Gastrocnemius medialis (tissue), 4 donors: ENCODE measurements around the gene PDE3B. TPM values are rescaled to one million over a fixed set of nuclear protein-coding genes. Genes with fewer than 3 reads are reported as not detected.

ENCODE experiments used
- ATAC-seq, 2 donors: fragments of 150-250 bp; one replicate each; pipeline ENCODE4 v1.9.1; 2016
- DNase-seq, 2 donors: peaks; one replicate each; pipeline ENCODE4 v3.0.0-alpha.2; 2019
- H3K27ac ChIP-seq, 4 donors: fragments of 200-600 bp; sonication (generic); 1 replicate in 1 of 4; 2 replicates in 3 of 4; pipeline ENCODE4 v1.5.1; 2016 to 2018; ENCODE audit warnings: mild to moderate bottlenecking in 2 of 4, moderate library complexity in 1 of 4
- H3K27me3 ChIP-seq, 3 donors: fragments of 200-600 bp; sonication (generic) in 2 of 3; 1 replicate in 1 of 3; 2 replicates in 2 of 3; pipeline versions ENCODE4 v1.5.1 to v1.6.0; 2016 to 2019; ENCODE audit warnings: mild to moderate bottlenecking in 1 of 3, moderate library complexity in 1 of 3
- H3K36me3 ChIP-seq, 2 donors: fragments of 200-600 bp; sonication (generic) in 1 of 2; one replicate each; pipeline ENCODE4 v1.5.1; 2017 to 2018
- H3K4me1 ChIP-seq, 2 donors: fragments of 200-600 bp; sonication (generic) in 1 of 2; one replicate each; pipeline ENCODE4 v1.5.1; 2016 to 2017; ENCODE audit warnings: mild to moderate bottlenecking in 2 of 2
- H3K4me3 ChIP-seq, 4 donors: fragments of 200-600 bp; sonication (generic) in 3 of 4; 1 replicate in 1 of 4; 2 replicates in 3 of 4; pipeline ENCODE4 v1.5.1; 2016 to 2019; ENCODE audit warnings: mild to moderate bottlenecking in 2 of 4
- H3K9me3 ChIP-seq, 3 donors: fragments of 200-600 bp; sonication (generic) in 2 of 3; 1 replicate in 1 of 3; 2 replicates in 2 of 3; pipeline ENCODE4 v1.5.1; 2016 to 2019
- CTCF ChIP-seq, 5 experiments: fragments of 450-650 bp in 3 of 5; fragments of 200-600 bp in 2 of 5; sonication (generic) in 2 of 5; IDR thresholded peaks in 4 of 5; conservative IDR thresholded peaks in 1 of 5; 1 replicate in 4 of 5; 2 replicates in 1 of 5; pipeline ENCODE4 v1.5.1; 2016 to 2019; ENCODE audit warnings: antibody characterized with exemption in 5 of 5, mild to moderate bottlenecking in 3 of 5, moderate library complexity in 3 of 5
- POLR2A ChIP-seq, 2 donors: fragments of 450-650 bp; IDR thresholded peaks; one replicate each; pipeline ENCODE4 v1.6.1; 2017; ENCODE audit warnings: antibody characterized with exemption in 2 of 2, mild to moderate bottlenecking in 2 of 2, moderate library complexity in 2 of 2
- in situ Hi-C, 4 donors: fragments of 200-750 bp; cut with MboI; loops; one replicate each; pipeline versions ENCODE4 v1.15.0 to v1.8.0; 2017; ENCODE audit warnings: low sequenced_read_pairs in 4 of 4
- intact Hi-C: fragments of 100-400 bp; cut with DNase I; formaldehyde crosslinking; loops from one replicate; pipeline ENCODE4 v1.15.1; 2023; ENCODE audit warnings: low total_unique reads
- total RNA-seq, 4 donors: library from RNA; depleted of rRNA; stranded (reverse); fragments of >200 nt; gene quantifications; one replicate each; pipeline versions ENCODE4 v1.1.0 to v1.2.3, GENCODE V29; 2016

Gene PDE3B
- total RNA-seq, 4 donors from 2014 or later: 0.39 to 1.1 (median 0.76) TPM

DNA sequence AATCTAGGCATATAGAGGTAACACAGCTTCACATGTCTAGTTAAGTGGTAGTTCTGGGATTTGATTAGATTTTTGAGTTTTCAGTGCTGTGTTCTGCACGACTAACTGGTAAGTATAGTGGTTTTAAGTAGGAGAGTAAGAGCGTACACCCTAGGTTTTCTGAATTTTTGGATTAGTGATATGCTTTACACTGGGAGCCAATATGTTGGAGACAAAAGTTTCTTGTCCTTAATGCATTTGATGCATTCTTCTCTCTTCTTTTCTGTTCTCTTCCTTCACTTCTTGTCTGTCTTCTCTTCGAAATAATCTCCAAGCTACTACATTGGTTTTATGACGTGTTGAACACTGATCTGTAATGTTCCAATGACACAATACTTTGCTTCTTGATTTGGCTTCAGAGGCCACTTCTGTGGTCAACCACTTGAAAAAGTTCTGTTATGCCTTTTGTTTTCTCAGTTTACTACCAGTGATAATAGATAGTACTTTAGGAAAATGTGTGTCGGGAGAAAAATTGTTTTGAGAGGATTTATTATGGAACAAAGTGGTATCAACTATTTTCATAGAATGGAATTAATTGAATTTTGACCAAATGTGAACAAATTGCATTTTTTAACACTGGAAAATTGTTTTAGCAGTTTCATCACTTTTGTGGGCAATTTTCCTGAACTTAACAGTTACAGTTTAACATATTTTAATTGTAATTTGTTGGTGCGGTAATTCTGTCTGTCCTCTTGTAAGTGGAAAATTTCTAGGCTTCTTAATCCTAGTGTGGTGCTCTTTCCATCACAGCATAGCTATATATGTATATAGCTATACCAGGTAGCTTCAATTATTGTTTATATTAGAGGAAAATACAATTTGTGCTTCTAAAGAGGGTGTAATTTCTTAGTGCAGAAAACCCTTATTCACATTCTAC lies 2.6 kb downstream of the PDE3B start:
- no peak overlapping the region for H3K27ac ChIP-seq
- no peak for DNase-seq
- no peaks in the 10 kb centered on the region for H3K4me1 ChIP-seq
- H3K36me3 ChIP-seq: no peaks in the 10 kb centered on the region
- in situ Hi-C loops (no loop called here), intact Hi-C loops (no loop called here)
- TF ChIP-seq POLR2A (IDR thresholded peaks at IDR 0.05): no peak
- TF ChIP-seq CTCF (IDR thresholded peaks at IDR 0.05 in 4 of 5, conservative IDR thresholded peaks at IDR 0.05 in 1 of 5): no peak
- no peak for ATAC-seq
- H3K27me3 ChIP-seq: peaks cover 18 to 31% (median 26%) of the 10 kb centered on the region in 3 donors
- no peak overlapping the region for H3K4me3 ChIP-seq
- no peaks in the 10 kb centered on the region for H3K9me3 ChIP-seq

DNA sequence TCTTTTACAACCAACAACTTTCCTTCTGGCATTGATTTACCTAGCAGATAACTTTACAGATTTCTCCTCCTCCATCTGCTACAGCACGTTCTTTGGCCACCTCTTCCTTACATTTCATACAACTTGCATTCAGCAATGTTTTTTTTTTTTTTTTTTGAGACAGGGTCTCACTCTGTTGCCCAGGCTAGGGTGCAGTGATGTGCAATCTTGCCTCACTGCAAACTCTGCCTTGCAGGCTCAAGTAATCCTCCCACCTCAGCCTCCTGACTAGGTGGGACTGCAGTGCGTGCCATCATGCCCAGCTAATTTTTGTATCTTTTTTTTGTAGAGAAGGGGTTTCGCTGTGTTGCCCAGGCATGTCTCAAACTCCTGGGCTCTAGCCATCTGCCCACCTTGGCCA lies 6.5 kb downstream of the PDE3B start:
- no peak for TF ChIP-seq POLR2A (IDR thresholded peaks at IDR 0.05)
- no peak for TF ChIP-seq CTCF (IDR thresholded peaks at IDR 0.05 in 4 of 5, conservative IDR thresholded peaks at IDR 0.05 in 1 of 5)
- in situ Hi-C loops: no loop called here
- H3K36me3 ChIP-seq: no peaks in the 10 kb centered on the region
- no peak overlapping the region for H3K27ac ChIP-seq
- H3K27me3 ChIP-seq: peaks cover 15 to 30% (median 19%) of the 10 kb centered on the region in 3 donors
- ATAC-seq: no peak
- H3K4me1 ChIP-seq: no peaks in the 10 kb centered on the region
- intact Hi-C loops: no loop called here
- H3K4me3 ChIP-seq: no peak overlapping the region
- no peak for DNase-seq
- H3K9me3 ChIP-seq: no peaks in the 10 kb centered on the region

- ATAC-seq (no peak), DNase-seq (no peak)
- Histone ChIP-seq H3K9me3 (no peaks in the 10 kb centered on the region), H3K4me1 (no peaks in the 10 kb centered on the region), H3K4me3 (no peak overlapping the region), H3K27ac (no peak overlapping the region), H3K36me3 (no peaks in the 10 kb centered on the region), H3K27me3 (peaks cover 0 to 7% (median 0%) of the 10 kb centered on the region in 3 donors)
- in situ Hi-C loops: no loop called here
- intact Hi-C loops: no loop called here
- TF ChIP-seq CTCF (IDR thresholded peaks at IDR 0.05 in 4 of 5, conservative IDR thresholded peaks at IDR 0.05 in 1 of 5): no peak
Observed at GRCh38 chr11:14653090-14653489, 9.5 kb downstream of the PDE3B start.

DNA sequence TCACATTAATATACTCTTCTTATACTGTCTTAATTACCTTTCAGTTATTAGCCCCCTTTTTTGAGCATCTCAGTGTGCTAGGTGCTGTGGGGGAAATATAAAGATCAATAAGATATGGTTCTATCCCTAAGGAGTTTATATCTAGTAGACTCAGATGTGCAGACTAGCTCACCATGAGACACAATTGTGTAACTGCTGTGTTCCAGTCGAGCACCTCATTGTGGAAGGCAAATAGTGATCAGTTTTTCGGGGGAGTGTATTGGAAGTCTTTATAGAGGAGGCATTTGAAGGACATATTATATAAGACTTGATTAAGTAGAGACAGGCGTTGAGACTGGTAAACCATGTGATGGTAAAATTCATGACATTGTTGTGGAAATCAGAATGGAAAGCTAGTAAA lies 11.8 kb downstream of the PDE3B start:
- Histone ChIP-seq H3K4me1 (no peaks in the 10 kb centered on the region), H3K27me3 (peaks cover 0 to 6% (median 0%) of the 10 kb centered on the region in 3 donors), H3K4me3 (no peak overlapping the region), H3K27ac (no peak overlapping the region), H3K9me3 (no peaks in the 10 kb centered on the region), H3K36me3 (no peaks in the 10 kb centered on the region)
- no peak for DNase-seq
- intact Hi-C loops (no loop called here), in situ Hi-C loops (no loop called here)
- no peak for TF ChIP-seq POLR2A (IDR thresholded peaks at IDR 0.05)
- no peak for TF ChIP-seq CTCF (IDR thresholded peaks at IDR 0.05 in 4 of 5, conservative IDR thresholded peaks at IDR 0.05 in 1 of 5)
- ATAC-seq: no peak
